Fibroblast of lung (primary cell): Measurements from ENCODE around the gene MUC6. TPM values are rescaled to one million over a fixed set of nuclear protein-coding genes. Genes with fewer than 3 reads are reported as not detected.

Experiments
- DNase-seq, 2 donors: peaks; one replicate each; pipeline versions ENCODE4 v3.0.0 to v3.0.0-alpha.2; 2010; ENCODE audit warnings: low read depth in 2 of 2
- H2AFZ ChIP-seq: 2 replicates; pipeline ENCODE4 v1.5.1; 2012; ENCODE audit warnings: low read length, control low read depth, inconsistent platforms
- H3K27ac ChIP-seq: 2 replicates; pipeline ENCODE4 v1.5.1; 2011; ENCODE audit warnings: low read length, control low read depth; ENCODE audit not compliant: insufficient read depth
- H3K27me3 ChIP-seq: 2 replicates; pipeline ENCODE4 v1.5.1; 2011; ENCODE audit warnings: mild to moderate bottlenecking, low read length; ENCODE audit not compliant: control insufficient read depth, insufficient read depth
- H3K36me3 ChIP-seq: 2 replicates; pipeline ENCODE4 v1.5.1; 2011; ENCODE audit warnings: low read length; ENCODE audit not compliant: control insufficient read depth, insufficient read depth
- H3K4me1 ChIP-seq: 2 replicates; pipeline ENCODE4 v1.5.1; 2011; ENCODE audit warnings: low read length; ENCODE audit not compliant: control insufficient read depth, insufficient read depth; ENCODE audit errors: extremely low read depth
- H3K4me2 ChIP-seq: 2 replicates; pipeline ENCODE4 v1.5.1; 2011; ENCODE audit warnings: low read length, control low read depth; ENCODE audit not compliant: insufficient read depth; ENCODE audit errors: extremely low read depth
- H3K4me3 ChIP-seq, 4 experiments: fragments of 200-600 bp in 1 of 4; sonication (generic) in 1 of 4; replicated peaks in 1 of 4; 2 replicates each; pipeline ENCODE4 v1.5.1; 2011 to 2016; ENCODE audit warnings: low read length in 4 of 4, low read depth in 3 of 4, mild to moderate bottlenecking in 3 of 4, control low read depth in 2 of 4, inconsistent platforms in 1 of 4, mixed read lengths in 1 of 4; ENCODE audit not compliant: insufficient read depth in 1 of 4; ENCODE audit errors: control extremely low read depth in 1 of 4
- H3K79me2 ChIP-seq: 2 replicates; pipeline ENCODE4 v1.5.1; 2012; ENCODE audit warnings: mild to moderate bottlenecking, low read length, inconsistent platforms; ENCODE audit not compliant: control insufficient read depth, insufficient read depth
- H3K9ac ChIP-seq: 2 replicates; pipeline ENCODE4 v1.5.1; 2011; ENCODE audit warnings: mild to moderate bottlenecking, low read length, control low read depth; ENCODE audit not compliant: insufficient read depth
- H3K9me3 ChIP-seq: 2 replicates; pipeline ENCODE4 v1.5.1; 2012; ENCODE audit warnings: low read depth, low read length; ENCODE audit not compliant: control insufficient read depth, insufficient read depth
- H4K20me1 ChIP-seq: 2 replicates; pipeline ENCODE4 v1.5.1; 2011; ENCODE audit warnings: low read length; ENCODE audit not compliant: control insufficient read depth, insufficient read depth; ENCODE audit errors: extremely low read depth
- CTCF ChIP-seq, 2 donors: IDR thresholded peaks in 1 of 2; conservative IDR thresholded peaks in 1 of 2; 1 replicate in 1 of 2; 2 replicates in 1 of 2; pipeline ENCODE4 v1.5.1; 2011 to 2012; ENCODE audit warnings: low read length in 2 of 2, control low read depth in 1 of 2, inconsistent platforms in 1 of 2, low read depth in 1 of 2, mild to moderate bottlenecking in 1 of 2
- EZH2 ChIP-seq: IDR thresholded peaks from 2 replicates; pipeline ENCODE4 v1.5.1; 2012; ENCODE audit warnings: low read length, control low read depth, mild to moderate bottlenecking; ENCODE audit errors: missing control alignments
- polyA plus RNA-seq, 2 donors: library from polyadenylated mRNA; depleted of rRNA in 1 of 2; stranded (reverse) in 1 of 2; unstranded in 1 of 2; fragments of >200 nt; gene quantifications; 2 replicates each; pipeline ENCODE4 v1.2.1, GENCODE V29; 2011 to 2012; ENCODE audit warnings: missing spikeins in 1 of 2
- total RNA-seq: library from RNA; depleted of rRNA; stranded (reverse); fragments of >200 nt; gene quantifications from 2 replicates; pipeline ENCODE4 v1.2.1, GENCODE V29; 2014

MUC6 gene
- total and polyA plus RNA-seq, 2 donors (not counting 1 experiment from before 2014, with no cell fraction given), result not detected

DNA sequence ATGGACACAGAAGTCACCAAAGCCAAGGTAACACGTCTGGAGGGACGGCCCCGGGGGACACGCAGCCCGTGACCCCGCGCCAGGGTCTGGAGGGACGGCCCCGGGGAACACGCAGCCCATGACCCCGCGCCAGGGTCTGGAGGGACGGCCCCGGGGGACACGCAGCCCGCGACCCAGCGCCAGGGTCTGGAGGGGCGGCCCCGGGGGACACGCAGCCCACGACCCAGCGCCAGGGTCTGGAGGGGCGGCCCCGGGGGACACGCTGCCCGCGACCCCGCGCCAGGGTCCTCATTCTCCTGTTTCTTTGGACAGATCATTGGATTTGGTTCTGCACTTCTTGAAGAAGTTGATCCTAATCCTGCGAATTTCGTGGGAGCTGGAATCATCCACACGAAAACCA is 27.1 kb downstream of the MUC6 start:
- H3K79me2 ChIP-seq, result no peaks in the 10 kb centered on the region

GRCh38 chr11:1008803-1009145 is 27.7 kb downstream of the MUC6 start:
- Histone ChIP-seq H3K4me2 (no peak overlapping the region), H4K20me1 (no peaks in the 10 kb centered on the region), H2AFZ (no peak overlapping the region), H3K27me3 (no peaks in the 10 kb centered on the region), H3K27ac (no peak overlapping the region), H3K79me2 (no peaks in the 10 kb centered on the region), H3K36me3 (peaks cover 15% of the 10 kb centered on the region), H3K4me3 (no peak overlapping the region), H3K4me1 (no peaks in the 10 kb centered on the region), H3K9me3 (no peaks in the 10 kb centered on the region), H3K9ac (no peak overlapping the region)
- no peak for TF ChIP-seq CTCF (conservative IDR thresholded peaks at IDR 0.05 in 1 of 2, IDR thresholded peaks at IDR 0.05 in 1 of 2; ENCODE audit: low read depth in 1 of 2, low read length in 2 of 2)
- TF ChIP-seq EZH2, result no peak
- no peak for DNase-seq

More for the DNA sequence above, 27.1 kb downstream of the MUC6 start:
- Histone ChIP-seq H3K9ac (no peak overlapping the region), H3K4me2 (no peak overlapping the region), H3K9me3 (no peaks in the 10 kb centered on the region), H4K20me1 (no peaks in the 10 kb centered on the region), H3K36me3 (peaks cover 15% of the 10 kb centered on the region), H3K4me1 (no peaks in the 10 kb centered on the region), H3K27ac (no peak overlapping the region), H3K4me3 (no peak overlapping the region), H2AFZ (no peak overlapping the region), H3K27me3 (no peaks in the 10 kb centered on the region)
- DNase-seq, result no peak
- TF ChIP-seq CTCF (conservative IDR thresholded peaks at IDR 0.05 in 1 of 2, IDR thresholded peaks at IDR 0.05 in 1 of 2; ENCODE audit: low read depth in 1 of 2, low read length in 2 of 2), result no peak
- TF ChIP-seq EZH2, result no peak

DNA sequence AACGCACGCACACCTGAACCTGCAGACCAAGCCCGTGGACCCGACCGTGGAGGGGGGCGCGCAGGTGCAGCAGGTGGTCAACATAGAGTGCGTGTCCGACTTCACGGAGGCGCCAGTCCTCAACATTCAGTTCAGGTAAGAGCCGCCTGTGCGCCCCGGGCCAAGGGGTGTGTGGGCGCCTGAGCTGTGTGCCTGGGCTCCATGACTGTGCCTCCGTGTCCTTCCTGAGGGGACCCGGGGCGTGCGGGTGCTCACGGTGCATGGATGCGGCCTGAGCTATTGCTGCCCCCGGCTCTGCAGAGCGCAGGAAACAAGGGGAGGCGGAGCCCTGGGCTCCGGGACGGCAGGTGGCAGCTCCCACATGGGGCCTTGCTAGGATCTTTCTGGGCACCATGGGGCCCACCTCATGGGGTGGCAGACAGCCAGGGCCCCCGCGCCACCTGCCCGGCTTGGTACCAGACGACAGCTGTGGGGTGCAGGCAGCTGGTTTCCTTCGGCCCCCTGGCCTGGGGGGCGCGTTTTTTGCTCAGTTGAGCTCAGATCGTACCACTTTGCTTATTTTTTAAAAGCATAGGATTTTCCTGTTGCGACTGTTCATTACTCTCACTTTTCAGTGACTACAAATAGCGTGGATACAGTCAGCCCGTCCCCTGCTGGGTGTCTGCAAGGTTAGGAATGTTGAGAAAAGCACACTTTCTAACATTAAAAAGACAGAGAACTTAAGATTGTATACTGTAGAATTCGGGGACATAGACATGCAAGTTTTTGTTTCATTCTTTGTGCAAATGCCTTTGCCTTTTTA is 28.3 kb downstream of the MUC6 start:
- no peaks in the 10 kb centered on the region for H3K27me3 ChIP-seq
- no peak overlapping the region for H2AFZ ChIP-seq
- no peak overlapping the region for H3K4me3 ChIP-seq
- H3K36me3 ChIP-seq, result peaks cover 16% of the 10 kb centered on the region
- no peaks in the 10 kb centered on the region for H4K20me1 ChIP-seq
- DNase-seq, result no peak
- no peak overlapping the region for H3K9ac ChIP-seq
- no peaks in the 10 kb centered on the region for H3K9me3 ChIP-seq
- H3K27ac ChIP-seq, result no peak overlapping the region
- no peaks in the 10 kb centered on the region for H3K79me2 ChIP-seq
- no peak overlapping the region for H3K4me2 ChIP-seq
- H3K4me1 ChIP-seq, result no peaks in the 10 kb centered on the region
- TF ChIP-seq EZH2, result no peak
- TF ChIP-seq CTCF (conservative IDR thresholded peaks at IDR 0.05 in 1 of 2, IDR thresholded peaks at IDR 0.05 in 1 of 2; ENCODE audit: low read depth in 1 of 2, low read length in 2 of 2), result no peak
